Nephron progenitor cell (in vitro differentiated cells): ENCODE data around the gene POF1B.

Experiments
- DNase-seq: peaks from one replicate; pipeline ENCODE4 v3.0.0; 2021
- H3K27ac Mint-ChIP-seq: 2 replicates; pipeline ENCODE4 v1.8.0; 2021; ENCODE audit warnings: mild to moderate bottlenecking, moderate library complexity, mixed read lengths
- H3K27me3 Mint-ChIP-seq: 2 replicates; pipeline ENCODE4 v1.8.0; 2021; ENCODE audit warnings: mild to moderate bottlenecking, low read depth, mixed read lengths; ENCODE audit not compliant: poor library complexity
- H3K36me3 Mint-ChIP-seq: 2 replicates; pipeline ENCODE4 v1.8.0; 2021; ENCODE audit warnings: low read depth, mixed read lengths
- H3K4me1 Mint-ChIP-seq: 2 replicates; pipeline ENCODE4 v1.8.0; 2021; ENCODE audit warnings: mixed read lengths
- H3K4me3 Mint-ChIP-seq: 2 replicates; pipeline ENCODE4 v1.8.0; 2021; ENCODE audit warnings: mild to moderate bottlenecking, moderate library complexity, mixed read lengths
- H3K9me3 Mint-ChIP-seq: 2 replicates; pipeline ENCODE4 v1.8.0; 2021; ENCODE audit warnings: mild to moderate bottlenecking, moderate library complexity, mixed read lengths
- TF ChIP-seq, protein P1 (sequence below): fragments of 200-600 bp; sonication (generic); IDR thresholded peaks from 2 replicates; pipeline ENCODE4 v1.5.0; 2021; ENCODE audit warnings: antibody characterized with exemption

Gene POF1B, protein sequence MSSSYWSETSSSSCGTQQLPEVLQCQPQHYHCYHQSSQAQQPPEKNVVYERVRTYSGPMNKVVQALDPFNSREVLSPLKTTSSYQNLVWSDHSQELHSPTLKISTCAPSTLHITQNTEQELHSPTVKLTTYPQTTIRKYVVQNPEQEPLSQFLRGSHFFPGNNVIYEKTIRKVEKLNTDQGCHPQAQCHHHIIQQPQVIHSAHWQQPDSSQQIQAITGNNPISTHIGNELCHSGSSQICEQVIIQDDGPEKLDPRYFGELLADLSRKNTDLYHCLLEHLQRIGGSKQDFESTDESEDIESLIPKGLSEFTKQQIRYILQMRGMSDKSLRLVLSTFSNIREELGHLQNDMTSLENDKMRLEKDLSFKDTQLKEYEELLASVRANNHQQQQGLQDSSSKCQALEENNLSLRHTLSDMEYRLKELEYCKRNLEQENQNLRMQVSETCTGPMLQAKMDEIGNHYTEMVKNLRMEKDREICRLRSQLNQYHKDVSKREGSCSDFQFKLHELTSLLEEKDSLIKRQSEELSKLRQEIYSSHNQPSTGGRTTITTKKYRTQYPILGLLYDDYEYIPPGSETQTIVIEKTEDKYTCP

DNA sequence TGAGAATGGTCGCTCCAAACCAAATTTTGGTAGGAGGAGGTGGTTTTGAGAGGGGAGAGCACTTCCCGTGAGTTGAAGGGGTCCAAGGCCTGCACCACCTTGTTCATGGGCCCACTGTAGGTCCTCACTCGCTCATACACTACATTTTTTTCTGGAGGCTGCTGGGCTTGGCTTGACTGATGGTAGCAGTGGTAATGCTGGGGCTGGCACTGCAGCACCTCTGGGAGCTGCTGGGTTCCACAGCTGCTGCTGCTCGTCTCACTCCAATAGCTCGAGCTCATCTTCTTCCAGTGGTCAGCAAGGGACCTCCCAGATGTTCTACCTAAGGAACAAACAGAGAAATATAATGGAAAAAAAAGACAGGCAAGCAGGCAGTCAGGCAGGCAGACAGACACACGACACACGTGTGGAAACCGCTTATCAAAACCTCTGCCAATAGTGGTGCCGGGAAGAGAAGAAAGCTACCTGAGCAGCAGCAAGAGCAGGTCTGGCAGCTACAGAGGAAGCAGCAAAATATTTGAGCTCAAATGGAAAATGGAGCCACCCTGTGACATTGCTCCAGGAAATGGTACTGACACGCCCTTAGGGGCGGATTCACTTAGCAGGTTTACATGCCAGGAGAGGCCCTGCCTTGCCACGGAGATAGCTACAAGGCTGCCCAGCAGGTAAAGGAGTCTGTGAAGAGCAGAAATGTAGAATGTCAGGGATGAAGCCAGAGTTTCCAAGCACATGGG is at the start of gene POF1B:
POF1B (minus strand) TSS at position 492 of the 734 bp plus-strand sequence; CDS start at position 281, 211 bp downstream.
- TF ChIP-seq, protein P1, sequence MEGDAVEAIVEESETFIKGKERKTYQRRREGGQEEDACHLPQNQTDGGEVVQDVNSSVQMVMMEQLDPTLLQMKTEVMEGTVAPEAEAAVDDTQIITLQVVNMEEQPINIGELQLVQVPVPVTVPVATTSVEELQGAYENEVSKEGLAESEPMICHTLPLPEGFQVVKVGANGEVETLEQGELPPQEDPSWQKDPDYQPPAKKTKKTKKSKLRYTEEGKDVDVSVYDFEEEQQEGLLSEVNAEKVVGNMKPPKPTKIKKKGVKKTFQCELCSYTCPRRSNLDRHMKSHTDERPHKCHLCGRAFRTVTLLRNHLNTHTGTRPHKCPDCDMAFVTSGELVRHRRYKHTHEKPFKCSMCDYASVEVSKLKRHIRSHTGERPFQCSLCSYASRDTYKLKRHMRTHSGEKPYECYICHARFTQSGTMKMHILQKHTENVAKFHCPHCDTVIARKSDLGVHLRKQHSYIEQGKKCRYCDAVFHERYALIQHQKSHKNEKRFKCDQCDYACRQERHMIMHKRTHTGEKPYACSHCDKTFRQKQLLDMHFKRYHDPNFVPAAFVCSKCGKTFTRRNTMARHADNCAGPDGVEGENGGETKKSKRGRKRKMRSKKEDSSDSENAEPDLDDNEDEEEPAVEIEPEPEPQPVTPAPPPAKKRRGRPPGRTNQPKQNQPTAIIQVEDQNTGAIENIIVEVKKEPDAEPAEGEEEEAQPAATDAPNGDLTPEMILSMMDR = no peak
- H3K27ac Mint-ChIP-seq = no peak within 1 kb of the TSS
- no peak for DNase-seq
- no peak within 1 kb of the TSS for H3K4me3 Mint-ChIP-seq
- H3K4me1 Mint-ChIP-seq = no peaks in the 10 kb centered on the region
- peaks cover 15% of the 10 kb centered on the region for H3K9me3 Mint-ChIP-seq
- no peaks in the 10 kb centered on the region for H3K36me3 Mint-ChIP-seq
- H3K27me3 Mint-ChIP-seq = no peaks in the 10 kb centered on the region

DNA sequence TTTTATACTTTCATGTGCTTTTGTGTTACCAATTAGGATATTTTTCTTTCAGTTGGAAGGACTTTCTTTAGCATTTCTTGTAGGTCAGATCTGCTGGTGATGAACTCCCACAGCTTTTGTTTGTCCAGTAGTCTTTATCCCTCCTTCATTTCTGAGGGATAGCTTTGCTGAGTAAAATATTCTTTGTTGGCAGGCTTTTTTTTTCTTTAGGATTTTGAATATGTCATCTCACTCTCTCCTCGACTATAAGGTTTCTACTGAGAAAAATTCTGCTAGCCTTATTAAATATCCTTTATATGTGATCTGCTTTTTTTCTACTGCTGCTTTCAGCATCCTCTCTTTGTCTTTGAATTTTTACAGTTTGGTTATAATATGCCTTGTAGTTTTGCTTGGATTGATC is 49.6 kb upstream of the POF1B start:
- no peaks in the 10 kb centered on the region for H3K4me1 Mint-ChIP-seq
- TF ChIP-seq, protein P1 = no peak
- H3K27me3 Mint-ChIP-seq = peaks cover 4% of the 10 kb centered on the region
- H3K9me3 Mint-ChIP-seq = peaks cover 46% of the 10 kb centered on the region
- H3K4me3 Mint-ChIP-seq = no peak overlapping the region
- H3K36me3 Mint-ChIP-seq = no peaks in the 10 kb centered on the region
- DNase-seq = no peak
- no peak overlapping the region for H3K27ac Mint-ChIP-seq

DNA sequence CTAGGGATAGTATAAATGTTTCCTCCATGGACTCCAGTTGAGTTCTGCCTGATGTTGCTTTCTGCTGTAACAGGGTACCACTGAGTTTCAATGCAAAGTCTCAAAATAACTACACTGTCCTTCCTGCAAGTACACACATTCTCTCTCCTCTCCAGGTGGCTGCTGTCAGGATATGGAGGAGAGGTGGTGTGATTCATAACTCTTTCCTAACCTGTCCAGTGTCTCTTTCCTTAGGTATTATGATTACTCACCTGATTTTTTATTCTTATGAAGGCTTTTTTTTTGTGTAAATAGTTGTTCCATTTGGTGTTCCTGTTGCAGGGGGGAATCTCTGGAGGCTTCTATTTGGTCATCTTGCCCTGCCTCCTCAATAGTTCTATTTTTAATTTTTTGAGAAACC is 39.8 kb upstream of the POF1B start:
- no peak for DNase-seq
- Mint-ChIP-seq H3K4me1 (no peaks in the 10 kb centered on the region), H3K4me3 (no peak overlapping the region), H3K9me3 (peaks cover 56% of the 10 kb centered on the region), H3K36me3 (no peaks in the 10 kb centered on the region), H3K27ac (no peak overlapping the region), H3K27me3 (no peaks in the 10 kb centered on the region)
- TF ChIP-seq, protein P1 = no peak

DNA sequence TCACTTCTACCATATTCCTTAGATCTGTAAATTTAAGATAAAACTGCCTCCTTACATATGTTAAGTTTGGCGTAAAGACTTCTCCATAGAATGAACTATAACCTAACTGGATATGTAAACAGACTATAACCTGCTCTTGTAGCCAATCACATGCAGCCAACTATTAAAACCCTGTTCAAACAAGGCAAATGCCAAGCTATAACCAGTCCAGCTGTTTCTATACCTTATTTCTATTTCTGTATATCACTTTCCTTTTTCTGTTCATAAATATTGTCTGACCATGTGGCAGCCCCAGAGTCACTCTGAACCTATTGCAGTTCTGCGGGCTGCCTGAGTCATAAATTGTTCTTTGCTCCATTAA is 12.4 kb upstream of the POF1B start:
- no peak overlapping the region for H3K4me3 Mint-ChIP-seq
- peaks cover 29% of the 10 kb centered on the region for H3K9me3 Mint-ChIP-seq
- TF ChIP-seq, protein P1 = no peak
- H3K36me3 Mint-ChIP-seq = no peaks in the 10 kb centered on the region
- H3K27me3 Mint-ChIP-seq = no peaks in the 10 kb centered on the region
- no peak for DNase-seq
- no peak overlapping the region for H3K27ac Mint-ChIP-seq
- H3K4me1 Mint-ChIP-seq = no peaks in the 10 kb centered on the region

DNA sequence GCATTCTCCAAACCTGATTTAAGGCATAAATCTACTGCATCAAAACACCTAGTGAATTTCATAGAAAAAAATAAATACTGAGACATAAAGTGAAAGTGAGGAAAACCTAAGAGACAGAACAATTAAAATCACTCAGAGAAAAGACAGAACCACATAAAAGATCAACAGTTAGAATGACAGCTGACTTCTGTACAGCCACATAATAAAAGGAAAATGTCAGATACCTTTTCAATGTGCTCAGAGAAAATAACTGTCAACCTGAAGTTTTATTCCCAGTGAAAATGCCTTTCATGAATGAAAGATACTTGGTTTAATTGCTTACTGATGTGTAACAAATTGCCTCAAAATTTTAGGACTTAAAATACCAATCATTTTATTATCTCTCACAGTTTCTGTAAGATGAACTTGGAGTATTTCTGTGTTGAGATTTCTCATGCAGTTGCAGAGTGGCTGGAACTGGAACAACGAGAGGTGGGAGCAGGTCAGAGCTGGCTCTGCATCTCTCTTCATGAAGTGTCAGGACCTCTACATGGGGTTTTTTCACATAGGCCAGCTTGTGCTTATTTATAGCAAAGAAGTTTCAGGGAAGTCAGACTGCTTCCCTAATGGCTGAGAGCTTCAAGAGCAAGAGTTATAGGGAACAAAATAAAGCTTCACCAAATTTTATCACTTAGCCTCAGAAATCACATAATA is 11.9 kb upstream of the POF1B start:
- Mint-ChIP-seq H3K27me3 (no peaks in the 10 kb centered on the region), H3K4me3 (no peak overlapping the region), H3K4me1 (no peaks in the 10 kb centered on the region), H3K27ac (no peak overlapping the region), H3K36me3 (no peaks in the 10 kb centered on the region), H3K9me3 (peaks cover 31% of the 10 kb centered on the region)
- DNase-seq = no peak
- TF ChIP-seq, protein P1 = no peak
